ENCODE results near the gene ST3GAL3. TPM values are rescaled to one million over a fixed set of nuclear protein-coding genes. Genes with fewer than 3 reads are reported as not detected.

The ST3GAL3 gene
- total RNA-seq, 1 experiment from 2014 or later, result 8.6 TPM

DNA sequence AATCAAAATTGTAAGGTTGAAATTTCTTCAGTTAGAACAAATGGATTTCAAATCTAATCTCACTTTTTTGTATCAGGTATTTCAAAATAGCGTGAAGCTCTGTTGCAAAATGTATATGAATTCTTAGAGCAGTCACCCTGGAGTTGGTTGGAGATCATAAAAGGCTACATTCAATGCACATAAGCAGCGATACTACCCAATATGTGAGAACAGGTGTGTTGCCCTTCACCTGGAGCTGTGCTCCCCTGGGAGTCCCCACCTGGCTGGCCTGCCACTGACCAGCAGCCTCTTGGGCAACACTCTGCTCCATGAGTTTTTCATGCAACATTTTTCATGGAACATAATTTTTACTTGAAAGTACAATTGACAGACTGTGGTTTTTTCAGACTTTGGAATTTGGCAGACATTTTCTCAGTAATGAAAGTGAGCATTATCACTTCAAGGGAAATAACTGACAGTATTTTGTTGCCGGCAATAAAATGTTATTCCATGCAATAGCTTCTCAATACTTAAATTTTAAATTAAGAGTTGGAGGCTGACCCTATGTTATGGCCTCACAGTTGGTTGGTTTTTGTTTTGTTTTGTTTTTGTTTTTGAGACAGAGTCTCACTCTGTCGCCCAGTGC is 95.1 kb downstream of the ST3GAL3 start:
- Mint-ChIP-seq H3K27ac (no peak overlapping the region), H3K4me1 (no peaks in the 10 kb centered on the region), H3K9me3 (no peaks in the 10 kb centered on the region), H3K4me3 (no peak overlapping the region), H3K27me3 (ENCODE audit: low read depth) (no peaks in the 10 kb centered on the region; the same call in 1 of the 2 replicates), H3K36me3 (no peaks in the 10 kb centered on the region)
- DNase-seq (ENCODE audit: low spot score) (no peak), ATAC-seq (no peak)
- TF ChIP-seq, protein P1, sequence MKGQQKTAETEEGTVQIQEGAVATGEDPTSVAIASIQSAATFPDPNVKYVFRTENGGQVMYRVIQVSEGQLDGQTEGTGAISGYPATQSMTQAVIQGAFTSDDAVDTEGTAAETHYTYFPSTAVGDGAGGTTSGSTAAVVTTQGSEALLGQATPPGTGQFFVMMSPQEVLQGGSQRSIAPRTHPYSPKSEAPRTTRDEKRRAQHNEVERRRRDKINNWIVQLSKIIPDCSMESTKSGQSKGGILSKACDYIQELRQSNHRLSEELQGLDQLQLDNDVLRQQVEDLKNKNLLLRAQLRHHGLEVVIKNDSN (CRISPR knock-in tag; IDR thresholded peaks at IDR 0.05), result no peak
- TF ChIP-seq, protein P2, sequence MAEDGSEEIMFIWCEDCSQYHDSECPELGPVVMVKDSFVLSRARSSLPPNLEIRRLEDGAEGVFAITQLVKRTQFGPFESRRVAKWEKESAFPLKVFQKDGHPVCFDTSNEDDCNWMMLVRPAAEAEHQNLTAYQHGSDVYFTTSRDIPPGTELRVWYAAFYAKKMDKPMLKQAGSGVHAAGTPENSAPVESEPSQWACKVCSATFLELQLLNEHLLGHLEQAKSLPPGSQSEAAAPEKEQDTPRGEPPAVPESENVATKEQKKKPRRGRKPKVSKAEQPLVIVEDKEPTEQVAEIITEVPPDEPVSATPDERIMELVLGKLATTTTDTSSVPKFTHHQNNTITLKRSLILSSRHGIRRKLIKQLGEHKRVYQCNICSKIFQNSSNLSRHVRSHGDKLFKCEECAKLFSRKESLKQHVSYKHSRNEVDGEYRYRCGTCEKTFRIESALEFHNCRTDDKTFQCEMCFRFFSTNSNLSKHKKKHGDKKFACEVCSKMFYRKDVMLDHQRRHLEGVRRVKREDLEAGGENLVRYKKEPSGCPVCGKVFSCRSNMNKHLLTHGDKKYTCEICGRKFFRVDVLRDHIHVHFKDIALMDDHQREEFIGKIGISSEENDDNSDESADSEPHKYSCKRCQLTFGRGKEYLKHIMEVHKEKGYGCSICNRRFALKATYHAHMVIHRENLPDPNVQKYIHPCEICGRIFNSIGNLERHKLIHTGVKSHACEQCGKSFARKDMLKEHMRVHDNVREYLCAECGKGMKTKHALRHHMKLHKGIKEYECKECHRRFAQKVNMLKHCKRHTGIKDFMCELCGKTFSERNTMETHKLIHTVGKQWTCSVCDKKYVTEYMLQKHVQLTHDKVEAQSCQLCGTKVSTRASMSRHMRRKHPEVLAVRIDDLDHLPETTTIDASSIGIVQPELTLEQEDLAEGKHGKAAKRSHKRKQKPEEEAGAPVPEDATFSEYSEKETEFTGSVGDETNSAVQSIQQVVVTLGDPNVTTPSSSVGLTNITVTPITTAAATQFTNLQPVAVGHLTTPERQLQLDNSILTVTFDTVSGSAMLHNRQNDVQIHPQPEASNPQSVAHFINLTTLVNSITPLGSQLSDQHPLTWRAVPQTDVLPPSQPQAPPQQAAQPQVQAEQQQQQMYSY (CRISPR knock-in tag; IDR thresholded peaks at IDR 0.05), result no peak
- TF ChIP-seq SMAD3 (CRISPR knock-in tag; IDR thresholded peaks at IDR 0.05; ENCODE audit: borderline replicate concordance), result no peak
- TF ChIP-seq NR2C2 (CRISPR knock-in tag; IDR thresholded peaks at IDR 0.05), result no peak
- TF ChIP-seq, protein P3, sequence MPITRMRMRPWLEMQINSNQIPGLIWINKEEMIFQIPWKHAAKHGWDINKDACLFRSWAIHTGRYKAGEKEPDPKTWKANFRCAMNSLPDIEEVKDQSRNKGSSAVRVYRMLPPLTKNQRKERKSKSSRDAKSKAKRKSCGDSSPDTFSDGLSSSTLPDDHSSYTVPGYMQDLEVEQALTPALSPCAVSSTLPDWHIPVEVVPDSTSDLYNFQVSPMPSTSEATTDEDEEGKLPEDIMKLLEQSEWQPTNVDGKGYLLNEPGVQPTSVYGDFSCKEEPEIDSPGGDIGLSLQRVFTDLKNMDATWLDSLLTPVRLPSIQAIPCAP (CRISPR knock-in tag; IDR thresholded peaks at IDR 0.05), result no peak
- no peak for TF ChIP-seq ZNF423 (CRISPR knock-in tag; IDR thresholded peaks at IDR 0.05)
- no peak for TF ChIP-seq SOX15 (CRISPR knock-in tag; IDR thresholded peaks at IDR 0.05)
- TF ChIP-seq, protein P4, sequence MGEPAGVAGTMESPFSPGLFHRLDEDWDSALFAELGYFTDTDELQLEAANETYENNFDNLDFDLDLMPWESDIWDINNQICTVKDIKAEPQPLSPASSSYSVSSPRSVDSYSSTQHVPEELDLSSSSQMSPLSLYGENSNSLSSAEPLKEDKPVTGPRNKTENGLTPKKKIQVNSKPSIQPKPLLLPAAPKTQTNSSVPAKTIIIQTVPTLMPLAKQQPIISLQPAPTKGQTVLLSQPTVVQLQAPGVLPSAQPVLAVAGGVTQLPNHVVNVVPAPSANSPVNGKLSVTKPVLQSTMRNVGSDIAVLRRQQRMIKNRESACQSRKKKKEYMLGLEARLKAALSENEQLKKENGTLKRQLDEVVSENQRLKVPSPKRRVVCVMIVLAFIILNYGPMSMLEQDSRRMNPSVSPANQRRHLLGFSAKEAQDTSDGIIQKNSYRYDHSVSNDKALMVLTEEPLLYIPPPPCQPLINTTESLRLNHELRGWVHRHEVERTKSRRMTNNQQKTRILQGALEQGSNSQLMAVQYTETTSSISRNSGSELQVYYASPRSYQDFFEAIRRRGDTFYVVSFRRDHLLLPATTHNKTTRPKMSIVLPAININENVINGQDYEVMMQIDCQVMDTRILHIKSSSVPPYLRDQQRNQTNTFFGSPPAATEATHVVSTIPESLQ (CRISPR knock-in tag; IDR thresholded peaks at IDR 0.05), result no peak
- TF ChIP-seq, protein P5, sequence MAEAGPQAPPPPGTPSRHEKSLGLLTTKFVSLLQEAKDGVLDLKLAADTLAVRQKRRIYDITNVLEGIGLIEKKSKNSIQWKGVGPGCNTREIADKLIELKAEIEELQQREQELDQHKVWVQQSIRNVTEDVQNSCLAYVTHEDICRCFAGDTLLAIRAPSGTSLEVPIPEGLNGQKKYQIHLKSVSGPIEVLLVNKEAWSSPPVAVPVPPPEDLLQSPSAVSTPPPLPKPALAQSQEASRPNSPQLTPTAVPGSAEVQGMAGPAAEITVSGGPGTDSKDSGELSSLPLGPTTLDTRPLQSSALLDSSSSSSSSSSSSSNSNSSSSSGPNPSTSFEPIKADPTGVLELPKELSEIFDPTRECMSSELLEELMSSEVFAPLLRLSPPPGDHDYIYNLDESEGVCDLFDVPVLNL (CRISPR knock-in tag; IDR thresholded peaks at IDR 0.05; ENCODE audit: borderline replicate concordance, low read depth), result no peak
- TF ChIP-seq ZBTB21 (CRISPR knock-in tag; IDR thresholded peaks at IDR 0.05; ENCODE audit: borderline replicate concordance), result no peak
- no peak for TF ChIP-seq MYBL2 (CRISPR knock-in tag; IDR thresholded peaks at IDR 0.05)
- TF ChIP-seq, protein P6, sequence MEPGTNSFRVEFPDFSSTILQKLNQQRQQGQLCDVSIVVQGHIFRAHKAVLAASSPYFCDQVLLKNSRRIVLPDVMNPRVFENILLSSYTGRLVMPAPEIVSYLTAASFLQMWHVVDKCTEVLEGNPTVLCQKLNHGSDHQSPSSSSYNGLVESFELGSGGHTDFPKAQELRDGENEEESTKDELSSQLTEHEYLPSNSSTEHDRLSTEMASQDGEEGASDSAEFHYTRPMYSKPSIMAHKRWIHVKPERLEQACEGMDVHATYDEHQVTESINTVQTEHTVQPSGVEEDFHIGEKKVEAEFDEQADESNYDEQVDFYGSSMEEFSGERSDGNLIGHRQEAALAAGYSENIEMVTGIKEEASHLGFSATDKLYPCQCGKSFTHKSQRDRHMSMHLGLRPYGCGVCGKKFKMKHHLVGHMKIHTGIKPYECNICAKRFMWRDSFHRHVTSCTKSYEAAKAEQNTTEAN (CRISPR knock-in tag; IDR thresholded peaks at IDR 0.05), result no peak
- no peak for TF ChIP-seq ELF4 (CRISPR knock-in tag; IDR thresholded peaks at IDR 0.05; ENCODE audit: low read depth)
- TF ChIP-seq CREM (CRISPR knock-in tag; IDR thresholded peaks at IDR 0.05), result no peak
- TF ChIP-seq CREB1 (CRISPR knock-in tag; IDR thresholded peaks at IDR 0.05), result no peak
- TF ChIP-seq ZNF232 (CRISPR knock-in tag; IDR thresholded peaks at IDR 0.05), result no peak
- TF ChIP-seq FOXP1 (CRISPR knock-in tag; IDR thresholded peaks at IDR 0.05; ENCODE audit: borderline replicate concordance), result no peak
- TF ChIP-seq, protein P7, sequence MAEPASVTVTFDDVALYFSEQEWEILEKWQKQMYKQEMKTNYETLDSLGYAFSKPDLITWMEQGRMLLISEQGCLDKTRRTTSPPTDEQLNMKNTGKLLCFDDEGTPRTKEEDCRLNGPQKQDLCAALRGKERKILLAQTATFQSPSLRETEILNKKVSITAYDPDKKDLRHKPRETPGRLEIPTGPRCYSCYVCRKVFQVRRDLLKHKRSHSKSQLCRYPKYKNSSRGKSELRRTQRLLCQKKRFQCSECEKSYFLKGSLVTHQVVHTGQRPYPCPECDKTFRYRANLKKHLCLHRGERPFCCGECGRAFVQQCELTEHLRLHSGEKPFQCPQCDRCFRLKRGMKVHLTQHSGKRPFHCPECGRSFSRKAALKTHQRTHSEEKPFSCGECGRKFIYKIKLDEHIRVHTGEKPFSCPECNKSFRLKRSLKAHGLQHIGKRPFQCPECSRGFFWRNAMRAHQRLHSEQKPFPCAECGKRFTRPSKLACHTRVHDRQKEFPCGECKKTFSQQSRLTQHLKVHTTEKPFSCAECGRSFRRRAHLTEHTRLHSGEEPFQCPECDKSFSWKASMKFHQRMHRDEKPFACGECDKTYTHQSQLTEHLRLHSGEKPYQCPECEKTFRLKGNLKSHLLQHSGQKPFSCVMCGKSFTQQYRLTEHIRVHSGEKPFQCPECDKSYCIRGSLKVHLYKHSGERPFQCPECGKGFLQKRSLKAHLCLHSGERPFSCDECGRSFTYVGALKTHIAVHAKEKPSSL (CRISPR knock-in tag; conservative IDR thresholded peaks at IDR 0.05), result no peak
- ChIA-PET CTCF (interaction anchor here (1.1 kb wide), 1 partner anchor 131 kb away, joined by 3 read pairs; the partner anchor contains the start of gene ARTN), POLR2A (no interaction called here)

All from WTC11 (cell line).